GM12878 (cell line): ENCODE measurements around the gene ABCG4. TPM values are rescaled to one million over a fixed set of nuclear protein-coding genes. Genes with fewer than 3 reads are reported as not detected.

Experiments used
- BRCA1 ChIP-seq: IDR thresholded peaks from 2 replicates; pipeline ENCODE4 v1.6.1; 2011; ENCODE audit warnings: low read depth, low read length, improper control_type of control experiment
- DPF2 ChIP-seq: fragments of 450-650 bp; IDR thresholded peaks from 2 replicates; pipeline ENCODE4 v1.6.1; 2017; ENCODE audit warnings: mild to moderate bottlenecking
- KDM1A ChIP-seq: fragments of 200-600 bp; sonication (generic); IDR thresholded peaks from 2 replicates; pipeline ENCODE4 v1.6.1; 2016; ENCODE audit warnings: borderline replicate concordance
- NFYB ChIP-seq: IDR thresholded peaks from 2 replicates; pipeline ENCODE4 v1.6.1; 2011; ENCODE audit warnings: low read depth, mild to moderate bottlenecking, low read length, improper control_type of control experiment, moderate library complexity; ENCODE audit not compliant: insufficient read depth
- PAX5 ChIP-seq: IDR thresholded peaks from 2 replicates; pipeline ENCODE4 v1.6.1; 2011; ENCODE audit warnings: low read depth, low read length, borderline replicate concordance
- ZNF384 ChIP-seq: IDR thresholded peaks from 2 replicates; pipeline ENCODE4 v1.6.1; 2012; ENCODE audit warnings: low read depth, mild to moderate bottlenecking, low read length, improper control_type of control experiment, borderline replicate concordance
- polyA plus RNA-seq, 11 experiments: library from polyadenylated mRNA; depleted of rRNA in 4 of 11; unstranded in 6 of 11; stranded (reverse) in 5 of 11; fragments of >200 nt; fragmentation: Nextera tagmentation in 4 of 11; fragmentation: Illumina TruSeq in 1 of 11; extraction: Ambion mirVana in 4 of 11; extraction: Trizol in 1 of 11; gene quantifications; 1 replicate in 1 of 11; 2 replicates in 10 of 11; pipeline versions ENCODE4 v1.2.1 to v1.2.3, GENCODE V29; 2011 to 2016; ENCODE audit warnings: inconsistent platforms in 2 of 11, missing spikeins in 2 of 11, low read depth in 1 of 11
- total RNA-seq, 4 experiments: library from RNA; depleted of rRNA in 3 of 4; stranded (reverse); fragments of >200 nt in 3 of 4; fragmentation: Illumina TruSeq in 1 of 4; extraction: Trizol in 1 of 4; gene quantifications; 2 replicates each; pipeline versions ENCODE4 v1.2.1 to v1.2.3, GENCODE V29; 2013 to 2021
- TF ChIP-seq, protein P1 (sequence below): fragments of 150-350 bp; IDR thresholded peaks from 2 replicates; pipeline ENCODE4 v1.6.1; 2016; ENCODE audit warnings: low read depth, low read length
- TF ChIP-seq, protein P2 (sequence below): fragments of 450-650 bp; conservative IDR thresholded peaks from 2 replicates; pipeline ENCODE4 v1.6.1; 2017; ENCODE audit warnings: mild to moderate bottlenecking, moderate library complexity
- TF ChIP-seq, protein P3 (sequence below): fragments of 450-650 bp; formaldehyde crosslinking; IDR thresholded peaks from 2 replicates; pipeline ENCODE4 v1.4.0; 2022; ENCODE audit warnings: mild to moderate bottlenecking, moderate library complexity

ABCG4 gene
- total and polyA plus RNA-seq, 10 of the 15 experiments (the other 5 are each of a cell fraction or from before 2014, with no cell fraction given), result not detected

DNA sequence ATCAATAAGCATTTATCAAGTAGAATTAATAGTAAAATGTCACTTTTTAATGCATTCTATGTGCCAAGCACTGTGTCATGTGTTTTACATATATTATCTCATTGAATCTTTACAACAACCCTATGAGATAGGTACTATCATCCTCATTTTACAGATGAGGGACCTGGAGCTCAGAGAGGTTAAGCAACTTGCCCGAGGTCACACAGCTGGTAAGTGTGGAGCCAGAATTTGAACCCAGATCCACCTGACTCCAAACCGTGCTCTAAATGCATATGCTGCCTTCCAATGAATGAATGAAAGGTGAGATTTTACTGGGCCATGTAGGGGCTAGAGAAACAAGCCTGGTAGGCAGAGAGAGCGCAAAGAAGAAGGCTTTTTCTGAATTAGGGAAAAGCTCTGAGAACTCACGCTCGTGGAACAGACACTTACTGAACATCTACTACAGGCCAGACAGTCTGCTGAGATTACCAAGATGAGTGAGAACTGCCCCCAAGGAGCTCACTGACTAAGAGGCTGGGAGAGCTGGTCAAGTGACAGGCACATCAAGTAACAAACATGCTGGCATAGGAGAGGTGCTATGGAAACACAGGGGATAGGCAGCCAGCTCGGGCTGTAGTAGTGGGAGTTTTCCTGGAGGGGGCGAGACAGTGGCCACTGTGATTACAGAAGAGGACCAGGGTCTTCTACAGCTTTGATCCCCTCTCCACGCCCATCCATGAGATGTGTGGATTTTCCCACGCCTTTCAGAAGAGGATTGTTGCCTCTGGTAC is 4.4 kb downstream of the ABCG4 start (continued):
- TF ChIP-seq, protein P1, sequence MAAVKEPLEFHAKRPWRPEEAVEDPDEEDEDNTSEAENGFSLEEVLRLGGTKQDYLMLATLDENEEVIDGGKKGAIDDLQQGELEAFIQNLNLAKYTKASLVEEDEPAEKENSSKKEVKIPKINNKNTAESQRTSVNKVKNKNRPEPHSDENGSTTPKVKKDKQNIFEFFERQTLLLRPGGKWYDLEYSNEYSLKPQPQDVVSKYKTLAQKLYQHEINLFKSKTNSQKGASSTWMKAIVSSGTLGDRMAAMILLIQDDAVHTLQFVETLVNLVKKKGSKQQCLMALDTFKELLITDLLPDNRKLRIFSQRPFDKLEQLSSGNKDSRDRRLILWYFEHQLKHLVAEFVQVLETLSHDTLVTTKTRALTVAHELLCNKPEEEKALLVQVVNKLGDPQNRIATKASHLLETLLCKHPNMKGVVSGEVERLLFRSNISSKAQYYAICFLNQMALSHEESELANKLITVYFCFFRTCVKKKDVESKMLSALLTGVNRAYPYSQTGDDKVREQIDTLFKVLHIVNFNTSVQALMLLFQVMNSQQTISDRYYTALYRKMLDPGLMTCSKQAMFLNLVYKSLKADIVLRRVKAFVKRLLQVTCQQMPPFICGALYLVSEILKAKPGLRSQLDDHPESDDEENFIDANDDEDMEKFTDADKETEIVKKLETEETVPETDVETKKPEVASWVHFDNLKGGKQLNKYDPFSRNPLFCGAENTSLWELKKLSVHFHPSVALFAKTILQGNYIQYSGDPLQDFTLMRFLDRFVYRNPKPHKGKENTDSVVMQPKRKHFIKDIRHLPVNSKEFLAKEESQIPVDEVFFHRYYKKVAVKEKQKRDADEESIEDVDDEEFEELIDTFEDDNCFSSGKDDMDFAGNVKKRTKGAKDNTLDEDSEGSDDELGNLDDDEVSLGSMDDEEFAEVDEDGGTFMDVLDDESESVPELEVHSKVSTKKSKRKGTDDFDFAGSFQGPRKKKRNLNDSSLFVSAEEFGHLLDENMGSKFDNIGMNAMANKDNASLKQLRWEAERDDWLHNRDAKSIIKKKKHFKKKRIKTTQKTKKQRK, result no peak
- TF ChIP-seq ZNF384, result no peak
- TF ChIP-seq, protein P2, sequence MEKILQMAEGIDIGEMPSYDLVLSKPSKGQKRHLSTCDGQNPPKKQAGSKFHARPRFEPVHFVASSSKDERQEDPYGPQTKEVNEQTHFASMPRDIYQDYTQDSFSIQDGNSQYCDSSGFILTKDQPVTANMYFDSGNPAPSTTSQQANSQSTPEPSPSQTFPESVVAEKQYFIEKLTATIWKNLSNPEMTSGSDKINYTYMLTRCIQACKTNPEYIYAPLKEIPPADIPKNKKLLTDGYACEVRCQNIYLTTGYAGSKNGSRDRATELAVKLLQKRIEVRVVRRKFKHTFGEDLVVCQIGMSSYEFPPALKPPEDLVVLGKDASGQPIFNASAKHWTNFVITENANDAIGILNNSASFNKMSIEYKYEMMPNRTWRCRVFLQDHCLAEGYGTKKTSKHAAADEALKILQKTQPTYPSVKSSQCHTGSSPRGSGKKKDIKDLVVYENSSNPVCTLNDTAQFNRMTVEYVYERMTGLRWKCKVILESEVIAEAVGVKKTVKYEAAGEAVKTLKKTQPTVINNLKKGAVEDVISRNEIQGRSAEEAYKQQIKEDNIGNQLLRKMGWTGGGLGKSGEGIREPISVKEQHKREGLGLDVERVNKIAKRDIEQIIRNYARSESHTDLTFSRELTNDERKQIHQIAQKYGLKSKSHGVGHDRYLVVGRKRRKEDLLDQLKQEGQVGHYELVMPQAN, result no peak
- TF ChIP-seq BRCA1, result no peak
- TF ChIP-seq DPF2, result no peak
- TF ChIP-seq, protein P3, sequence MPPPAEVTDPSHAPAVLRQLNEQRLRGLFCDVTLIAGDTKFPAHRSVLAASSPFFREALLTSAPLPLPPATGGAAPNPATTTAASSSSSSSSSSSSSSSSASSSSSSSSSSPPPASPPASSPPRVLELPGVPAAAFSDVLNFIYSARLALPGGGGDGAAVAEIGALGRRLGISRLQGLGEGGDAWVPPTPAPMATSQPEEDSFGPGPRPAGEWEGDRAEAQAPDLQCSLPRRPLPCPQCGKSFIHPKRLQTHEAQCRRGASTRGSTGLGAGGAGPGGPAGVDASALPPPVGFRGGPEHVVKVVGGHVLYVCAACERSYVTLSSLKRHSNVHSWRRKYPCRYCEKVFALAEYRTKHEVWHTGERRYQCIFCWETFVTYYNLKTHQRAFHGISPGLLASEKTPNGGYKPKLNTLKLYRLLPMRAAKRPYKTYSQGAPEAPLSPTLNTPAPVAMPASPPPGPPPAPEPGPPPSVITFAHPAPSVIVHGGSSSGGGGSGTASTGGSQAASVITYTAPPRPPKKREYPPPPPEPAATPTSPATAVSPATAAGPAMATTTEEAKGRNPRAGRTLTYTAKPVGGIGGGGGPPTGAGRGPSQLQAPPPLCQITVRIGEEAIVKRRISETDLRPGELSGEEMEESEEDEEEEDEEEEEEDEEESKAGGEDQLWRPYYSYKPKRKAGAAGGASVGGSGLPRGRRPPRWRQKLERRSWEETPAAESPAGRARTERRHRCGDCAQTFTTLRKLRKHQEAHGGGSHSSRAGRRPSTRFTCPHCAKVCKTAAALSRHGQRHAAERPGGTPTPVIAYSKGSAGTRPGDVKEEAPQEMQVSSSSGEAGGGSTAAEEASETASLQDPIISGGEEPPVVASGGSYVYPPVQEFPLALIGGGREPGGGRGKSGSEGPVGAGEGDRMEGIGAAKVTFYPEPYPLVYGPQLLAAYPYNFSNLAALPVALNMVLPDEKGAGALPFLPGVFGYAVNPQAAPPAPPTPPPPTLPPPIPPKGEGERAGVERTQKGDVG (CRISPR knock-in tag), result no peak
- TF ChIP-seq KDM1A, result no peak
- no peak for TF ChIP-seq NFYB
- TF ChIP-seq PAX5, result no peak
